OCI-LY3 (cell line): ENCODE data around the gene IGFL2.
"Not testable (repeated sequence)": the region's sequence is repeated elsewhere in the genome, so short reads cannot be mapped to it uniquely, and the experiment has no call there.

Experiments used
- H2AFZ ChIP-seq: fragments of 200-600, 300-600 bp; shearing (Covaris generic); 2 replicates; pipeline ENCODE4 v1.6.0; 2014; ENCODE audit warnings: antibody characterized with exemption, low read depth, low read length
- H3K27ac ChIP-seq: fragments of 200-600, 300-600 bp; sonication (generic); 2 replicates; pipeline ENCODE4 v1.5.1; 2014; ENCODE audit warnings: mild to moderate bottlenecking, low read length, moderate library complexity, mixed read lengths
- H3K27me3 ChIP-seq: fragments of 200-600, 300-600 bp; sonication (generic); 2 replicates; pipeline ENCODE4 v1.6.1; 2014; ENCODE audit warnings: low read depth, low read length, mixed read lengths
- H3K36me3 ChIP-seq: fragments of 200-600, 300-600 bp; sonication (generic); replicated peaks from 2 replicates; pipeline ENCODE3; 2014; ENCODE audit warnings: low read depth, low read length, mixed read lengths
- H3K4me1 ChIP-seq: fragments of 300-600, 200-600 bp; sonication (generic); 2 replicates; pipeline ENCODE4 v1.6.1; 2014; ENCODE audit warnings: low read length, mixed read lengths
- H3K4me2 ChIP-seq: fragments of 200-600, 300-600 bp; sonication (generic); 2 replicates; pipeline ENCODE4 v1.6.1; 2014; ENCODE audit warnings: low read length, mixed read lengths
- H3K4me3 ChIP-seq: fragments of 300-600, 200-600 bp; sonication (generic); 2 replicates; pipeline ENCODE4 v1.5.1; 2014; ENCODE audit warnings: antibody characterized with exemption, mild to moderate bottlenecking, low read length, moderate library complexity
- H3K79me2 ChIP-seq: fragments of 300-600, 200-600 bp; shearing (Covaris generic); 2 replicates; pipeline ENCODE4 v1.6.1; 2014; ENCODE audit warnings: mild to moderate bottlenecking, low read length, mixed read lengths
- H3K9ac ChIP-seq: fragments of 300-600, 200-600 bp; shearing (Covaris generic); 2 replicates; pipeline ENCODE4 v1.6.0; 2014; ENCODE audit warnings: mild to moderate bottlenecking, low read length, moderate library complexity
- H3K9me3 ChIP-seq: fragments of 200-600, 300-600 bp; shearing (Covaris generic); 2 replicates; pipeline ENCODE4 v1.6.1; 2014; ENCODE audit warnings: low read length, mixed read lengths; ENCODE audit not compliant: insufficient read depth
- H4K20me1 ChIP-seq: fragments of 200-600, 300-600 bp; sonication (generic); 2 replicates; pipeline ENCODE4 v1.6.1; 2016; ENCODE audit warnings: low read length, mixed read lengths; ENCODE audit not compliant: insufficient read depth
- EZH2phosphoT487 ChIP-seq: fragments of 200-600 bp; shearing (Covaris generic); IDR thresholded peaks from 2 replicates; pipeline ENCODE4 v1.6.1; 2018; ENCODE audit warnings: antibody characterized with exemption, mixed run types, low read depth
- TF ChIP-seq, protein P1 (sequence below): fragments of 200-600, 300-600 bp; sonication (generic); IDR thresholded peaks from 2 replicates; pipeline ENCODE4 v1.5.1; 2014; ENCODE audit warnings: antibody characterized with exemption, low read length, low read depth

IGFL2 gene

DNA sequence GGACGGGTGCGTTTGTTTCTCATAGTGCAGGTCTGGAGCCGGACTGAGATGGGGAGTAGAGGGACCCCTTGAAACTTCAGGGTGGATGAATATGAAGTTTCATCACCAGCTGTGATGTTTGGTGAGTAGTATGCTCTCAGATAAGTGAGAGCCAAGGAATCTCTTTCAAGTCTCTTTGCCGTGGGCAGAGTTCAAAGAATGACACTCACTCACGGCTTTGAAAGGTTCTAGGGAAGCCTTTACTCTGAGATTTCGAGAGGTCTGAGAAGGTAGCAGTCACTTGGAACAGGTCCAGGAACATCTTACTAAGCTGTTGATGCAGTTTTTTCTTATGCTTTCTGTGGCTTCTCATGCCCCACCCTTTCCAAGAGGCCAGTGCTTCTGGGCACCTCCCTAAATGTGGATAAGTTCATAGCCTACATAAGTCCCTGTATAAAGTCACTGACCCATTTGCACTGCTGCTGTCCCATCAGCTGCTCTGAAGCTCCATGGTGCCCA, at the start of gene IGFL2:
TSS of gene IGFL2 (plus strand) at position 448 of the 498 bp plus-strand sequence. CDS start at position 489, 41 bp downstream.
- TF ChIP-seq, protein P1, sequence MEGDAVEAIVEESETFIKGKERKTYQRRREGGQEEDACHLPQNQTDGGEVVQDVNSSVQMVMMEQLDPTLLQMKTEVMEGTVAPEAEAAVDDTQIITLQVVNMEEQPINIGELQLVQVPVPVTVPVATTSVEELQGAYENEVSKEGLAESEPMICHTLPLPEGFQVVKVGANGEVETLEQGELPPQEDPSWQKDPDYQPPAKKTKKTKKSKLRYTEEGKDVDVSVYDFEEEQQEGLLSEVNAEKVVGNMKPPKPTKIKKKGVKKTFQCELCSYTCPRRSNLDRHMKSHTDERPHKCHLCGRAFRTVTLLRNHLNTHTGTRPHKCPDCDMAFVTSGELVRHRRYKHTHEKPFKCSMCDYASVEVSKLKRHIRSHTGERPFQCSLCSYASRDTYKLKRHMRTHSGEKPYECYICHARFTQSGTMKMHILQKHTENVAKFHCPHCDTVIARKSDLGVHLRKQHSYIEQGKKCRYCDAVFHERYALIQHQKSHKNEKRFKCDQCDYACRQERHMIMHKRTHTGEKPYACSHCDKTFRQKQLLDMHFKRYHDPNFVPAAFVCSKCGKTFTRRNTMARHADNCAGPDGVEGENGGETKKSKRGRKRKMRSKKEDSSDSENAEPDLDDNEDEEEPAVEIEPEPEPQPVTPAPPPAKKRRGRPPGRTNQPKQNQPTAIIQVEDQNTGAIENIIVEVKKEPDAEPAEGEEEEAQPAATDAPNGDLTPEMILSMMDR, result no peak
- no peak for TF ChIP-seq EZH2phosphoT487
- Histone ChIP-seq H3K36me3 (no peaks in the 10 kb centered on the region), H2AFZ (no peak within 1 kb of the TSS), H3K27me3 (peaks cover 13% of the 10 kb centered on the region), H3K4me3 (no peak within 1 kb of the TSS), H3K4me1 (peaks cover 15% of the 10 kb centered on the region), H4K20me1 (no peaks in the 10 kb centered on the region), H3K27ac (no peak within 1 kb of the TSS), H3K79me2 (no peaks in the 10 kb centered on the region), H3K9me3 (no peaks in the 10 kb centered on the region), H3K9ac (no peak within 1 kb of the TSS), H3K4me2 (no peak within 1 kb of the TSS)

DNA sequence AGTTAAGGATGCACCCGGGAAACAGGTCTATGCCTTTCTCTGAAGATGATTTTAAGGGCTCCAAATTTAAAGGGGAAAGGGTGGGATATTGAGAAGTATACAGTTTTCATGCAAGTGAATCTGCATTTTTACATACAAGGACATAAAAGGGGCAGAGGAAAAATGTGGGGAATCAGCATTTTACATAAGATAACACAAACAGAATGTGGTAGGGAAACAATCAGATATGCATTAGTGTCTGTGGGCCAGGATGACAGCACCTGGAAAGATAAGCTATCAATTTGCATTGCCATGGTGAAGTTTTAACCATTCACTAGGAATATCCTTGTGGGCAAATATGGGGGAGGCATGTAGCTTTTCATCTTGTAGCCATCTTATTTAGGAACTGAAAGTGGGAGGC, 47.7 kb upstream of the IGFL2 start:
- Histone ChIP-seq H3K27me3 (peaks cover 6% of the 10 kb centered on the region; the same call in 1 of the 2 replicates), H3K36me3 (no peaks in the 10 kb centered on the region), H4K20me1 (no peaks in the 10 kb centered on the region), H3K27ac (no peak overlapping the region), H2AFZ (no peak overlapping the region), H3K4me1 (peaks cover 9% of the 10 kb centered on the region), H3K79me2 (no peaks in the 10 kb centered on the region), H3K4me2 (peak overlapping the region; percentile 7; the same call in 1 of the 2 replicates), H3K4me3 (no peak overlapping the region), H3K9ac (no peak overlapping the region), H3K9me3 (peaks cover 11% of the 10 kb centered on the region)
- TF ChIP-seq, protein P1, result no peak
- TF ChIP-seq EZH2phosphoT487, result no peak

- no peak for TF ChIP-seq EZH2phosphoT487
- TF ChIP-seq, protein P1, result no peak
- H3K79me2 ChIP-seq, result no peaks in the 10 kb centered on the region
- no peak overlapping the region for H3K9ac ChIP-seq
- H3K27ac ChIP-seq, result no peak overlapping the region
- no peaks in the 10 kb centered on the region for H4K20me1 ChIP-seq
- no peak overlapping the region for H3K4me3 ChIP-seq
- H3K4me2 ChIP-seq, result no peak overlapping the region
- H2AFZ ChIP-seq, result no peak overlapping the region
- H3K4me1 ChIP-seq, result peaks cover 9% of the 10 kb centered on the region
- H3K36me3 ChIP-seq, result no peaks in the 10 kb centered on the region
- peaks cover 11% of the 10 kb centered on the region for H3K9me3 ChIP-seq
- peaks cover 6% of the 10 kb centered on the region; the same call in 1 of the 2 replicates for H3K27me3 ChIP-seq
Measured at GRCh38 chr19:46101293-46101692, 46.7 kb upstream of the IGFL2 start.

DNA sequence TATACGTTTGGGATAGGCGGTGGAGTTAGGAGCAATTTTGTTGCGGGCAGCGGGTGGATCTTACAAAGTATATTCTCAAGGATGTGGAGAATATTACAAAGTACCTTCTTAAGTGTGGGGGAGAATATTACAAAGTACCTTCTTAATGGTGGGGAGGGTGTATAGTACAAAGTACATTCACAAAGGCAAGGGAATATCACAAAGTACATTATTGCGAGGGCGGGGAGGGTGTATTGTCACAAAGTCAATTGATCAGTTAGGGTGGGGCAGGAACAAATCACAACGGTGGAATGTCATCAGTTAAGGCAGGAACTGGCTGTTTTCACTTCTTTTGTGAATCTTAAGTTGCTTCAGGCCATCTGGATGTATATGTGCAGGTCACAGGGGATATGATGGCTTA, 45.7 kb upstream of the IGFL2 start:
- H3K4me3 ChIP-seq, H3K27ac ChIP-seq, H3K4me1 ChIP-seq, H4K20me1 ChIP-seq, H2AFZ ChIP-seq, H3K9me3 ChIP-seq, H3K36me3 ChIP-seq, H3K4me2 ChIP-seq, H3K27me3 ChIP-seq, H3K79me2 ChIP-seq, H3K9ac ChIP-seq: not testable (repeated sequence)
